GM20000 (cell line): ENCODE results near the gene PKP2.

Experiments used
- DNase-seq: peaks from one replicate; pipeline ENCODE4 v3.0.0; 2012; ENCODE audit warnings: low spot score
- CTCF ChIP-seq: IDR thresholded peaks from 2 replicates; pipeline ENCODE4 v1.5.1; 2012; ENCODE audit warnings: mild to moderate bottlenecking, control low read depth; ENCODE audit errors: extremely low read depth, missing control alignments

The PKP2 gene

GRCh38 chr12:32773691-32774090 lies 122.9 kb downstream of the PKP2 start:
- no peak for DNase-seq
- no peak for TF ChIP-seq CTCF

GRCh38 chr12:32770141-32770540 lies 126.4 kb downstream of the PKP2 start:
- no peak for DNase-seq
- TF ChIP-seq CTCF, result no peak

- no peak for DNase-seq
Measured at GRCh38 chr12:32768518-32768917, 128.1 kb downstream of the PKP2 start.

GRCh38 chr12:32765906-32766305 lies 130.7 kb downstream of the PKP2 start:
- no peak for TF ChIP-seq CTCF
- DNase-seq, result no peak

More at GRCh38 chr12:32768518-32768917, 128.1 kb downstream of the PKP2 start:
- no peak for TF ChIP-seq CTCF

- no peak for TF ChIP-seq CTCF
Measured at GRCh38 chr12:32761716-32762115, 134.9 kb downstream of the PKP2 start.

GRCh38 chr12:32757157-32757556 lies 139.4 kb downstream of the PKP2 start:
- no peak for TF ChIP-seq CTCF
- DNase-seq, result no peak

More at GRCh38 chr12:32761716-32762115, 134.9 kb downstream of the PKP2 start:
- no peak for DNase-seq

GRCh38 chr12:32756476-32757066 lies 140.0 kb downstream of the PKP2 start:
- DNase-seq, result no peak
- TF ChIP-seq CTCF, result no peak
